Activated CD4-positive, alpha-beta T cell treated with anti-CD3 and anti-CD28 coated beads, Interleukin-2, Interleukin-4, amounts not matched to agents 100 ng/mL and 50 ng/mL, durations not matched to agents 16 hours and 8 hours (primary cell): ENCODE data around the gene C1R.

ENCODE experiments used
- DNase-seq: peaks from one replicate; pipeline ENCODE4 v3.0.0-alpha.2; 2020; ENCODE audit warnings: low spot score

The C1R gene

GRCh38 chr12:7092229-7092985 lies at the start of gene C1R:
C1R (minus strand) TSS chr12:7092445; CDS start chr12:7092388, 57 bp downstream.
- DNase-seq, result peak; percentile 66

- DNase-seq, result no peak
Measured at GRCh38 chr12:7141351-7142005, 49.2 kb upstream of the C1R start.

GRCh38 chr12:7139200-7139599 lies 47.0 kb upstream of the C1R start:
- DNase-seq, result no peak

DNA sequence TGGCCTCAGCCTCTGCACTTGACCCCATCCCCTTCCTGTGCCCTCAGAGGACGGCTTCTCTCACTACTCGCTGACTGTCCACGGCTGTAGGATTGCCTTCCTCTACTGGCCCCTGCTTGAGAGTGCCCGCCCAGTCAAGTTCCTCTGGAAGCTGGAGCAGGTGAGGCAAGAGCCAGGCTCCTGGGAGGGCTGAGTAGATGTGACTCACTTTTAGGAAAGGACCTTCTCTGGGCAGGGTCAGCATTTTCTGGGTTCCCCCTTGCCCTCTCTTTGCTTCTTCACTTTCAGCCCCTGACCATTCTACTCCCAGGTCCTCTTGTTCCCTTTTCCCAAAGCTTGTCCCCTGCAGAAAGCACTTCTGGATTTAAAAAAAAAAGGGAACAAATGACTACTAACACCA lies 45.7 kb upstream of the C1R start:
- no peak for DNase-seq

- no peak for DNase-seq
Measured at GRCh38 chr12:7136676-7137075, 44.4 kb upstream of the C1R start.

GRCh38 chr12:7136071-7136470 lies 43.8 kb upstream of the C1R start:
- no peak for DNase-seq

- no peak for DNase-seq
Measured at GRCh38 chr12:7134396-7135166, 42.3 kb upstream of the C1R start.

GRCh38 chr12:7131502-7131866 lies 39.2 kb upstream of the C1R start:
- DNase-seq, result peak; percentile 55

DNA sequence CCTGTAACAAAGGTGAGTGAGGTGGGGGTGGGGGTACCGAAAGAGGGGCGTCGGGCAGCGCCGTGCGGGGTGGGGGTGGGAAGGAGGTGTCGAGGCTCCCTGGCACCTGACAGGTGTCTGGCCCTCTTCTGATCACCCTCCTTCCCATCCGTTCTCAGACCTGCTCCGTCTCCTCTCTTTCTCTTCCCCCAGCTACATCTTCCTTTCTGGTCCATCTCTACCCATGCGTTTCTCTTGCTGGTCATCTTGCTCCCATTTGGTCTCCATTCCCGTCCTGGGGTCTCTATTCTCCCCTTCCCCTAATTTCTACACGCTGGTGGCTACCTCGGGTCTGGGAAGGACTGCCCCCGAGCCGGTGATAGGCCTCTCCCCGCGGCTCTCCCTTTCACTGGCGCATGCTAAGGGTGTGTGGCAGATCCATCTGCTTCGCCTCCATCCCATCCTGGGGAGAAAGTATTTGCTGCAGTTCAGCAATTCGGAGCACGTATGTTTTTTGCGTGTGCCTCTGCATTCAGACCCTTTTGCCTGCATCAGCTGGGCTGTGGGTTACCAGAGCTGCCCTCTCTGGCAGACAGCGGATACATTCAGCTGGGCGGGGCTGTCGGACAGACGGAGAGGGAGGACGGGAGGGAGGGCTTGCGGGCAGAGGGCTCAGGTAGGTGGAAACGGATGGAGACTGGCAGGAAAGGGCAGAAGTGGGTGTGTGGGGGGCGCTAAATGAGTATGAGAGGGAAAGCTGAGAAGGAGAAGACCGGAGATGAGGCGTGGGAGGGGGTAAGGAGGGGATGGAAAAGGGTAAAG lies 38.7 kb upstream of the C1R start:
- peak; percentile 64 for DNase-seq

- peak; percentile 71 for DNase-seq
Measured at GRCh38 chr12:7129872-7130691, 37.8 kb upstream of the C1R start, which contains the start of gene CLSTN3. CLSTN3 (plus strand) TSS chr12:7130371; CDS start chr12:7130649, 278 bp downstream.

DNA sequence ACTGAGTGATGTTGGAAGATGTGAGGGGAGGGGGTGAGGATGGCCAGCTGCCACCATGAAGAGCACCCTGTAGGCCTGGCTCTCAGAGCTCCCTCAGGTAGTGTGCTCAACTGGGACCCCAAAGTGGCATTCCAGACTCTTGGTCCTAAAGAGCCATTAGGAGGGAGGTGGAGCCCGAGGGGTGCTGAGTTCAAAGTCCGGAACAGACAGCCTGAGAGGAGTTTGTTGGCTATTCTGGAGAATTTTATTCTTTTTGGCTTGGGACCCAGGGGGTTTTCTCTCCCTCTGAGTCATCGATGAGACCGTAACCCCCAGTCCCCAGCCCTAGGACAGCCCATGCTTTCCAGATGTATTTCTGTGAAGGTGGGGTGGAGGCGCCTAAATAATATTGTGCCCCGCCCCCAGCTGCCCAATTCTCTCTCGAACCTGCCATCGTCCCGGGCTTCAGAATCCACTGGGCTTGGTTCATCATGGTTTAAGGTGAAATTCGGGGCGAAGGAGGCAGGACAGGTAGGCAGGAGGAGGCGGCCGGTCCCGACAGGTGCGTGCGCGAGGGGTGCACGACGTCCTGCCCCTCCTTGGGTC lies 37.1 kb upstream of the C1R start:
- DNase-seq, result no peak

DNA sequence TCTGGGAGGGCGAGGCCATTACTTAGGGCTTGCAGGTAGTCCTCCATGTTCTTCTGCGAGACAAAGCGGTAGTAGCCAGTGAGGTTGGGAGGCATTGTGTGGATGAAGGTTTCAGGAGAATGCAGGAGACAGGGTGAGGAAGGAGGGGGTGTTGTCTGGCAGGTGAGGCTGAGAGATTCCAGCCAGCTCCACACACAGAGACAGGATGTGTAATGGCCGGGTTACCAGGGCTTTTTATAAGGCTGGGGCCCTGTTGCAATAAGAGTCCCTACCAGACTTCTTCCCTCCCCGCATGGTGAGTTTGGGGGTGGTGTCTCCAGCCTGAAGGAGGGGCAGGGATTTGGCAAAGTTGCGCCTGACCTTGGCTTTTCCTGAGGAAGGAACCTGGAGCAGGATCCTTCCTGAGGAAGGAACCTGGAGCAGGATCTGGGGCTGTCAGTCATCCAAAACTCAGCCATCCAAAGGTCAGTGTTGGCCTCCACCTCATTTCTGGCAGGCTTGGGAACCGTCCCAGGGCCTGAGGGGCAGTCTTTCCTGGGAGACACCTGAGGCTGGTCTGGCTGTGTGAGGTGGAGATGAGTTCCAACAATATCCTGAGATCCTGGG lies 36.5 kb upstream of the C1R start, which contains the start of gene RBP5:
Gene RBP5 (minus strand): TSS at position 209 of the 606 bp plus-strand sequence. CDS start 114 bp downstream, at position 95.
- DNase-seq, result no peak

GRCh38 chr12:7127916-7128626 lies 35.8 kb upstream of the C1R start:
- DNase-seq, result no peak

DNA sequence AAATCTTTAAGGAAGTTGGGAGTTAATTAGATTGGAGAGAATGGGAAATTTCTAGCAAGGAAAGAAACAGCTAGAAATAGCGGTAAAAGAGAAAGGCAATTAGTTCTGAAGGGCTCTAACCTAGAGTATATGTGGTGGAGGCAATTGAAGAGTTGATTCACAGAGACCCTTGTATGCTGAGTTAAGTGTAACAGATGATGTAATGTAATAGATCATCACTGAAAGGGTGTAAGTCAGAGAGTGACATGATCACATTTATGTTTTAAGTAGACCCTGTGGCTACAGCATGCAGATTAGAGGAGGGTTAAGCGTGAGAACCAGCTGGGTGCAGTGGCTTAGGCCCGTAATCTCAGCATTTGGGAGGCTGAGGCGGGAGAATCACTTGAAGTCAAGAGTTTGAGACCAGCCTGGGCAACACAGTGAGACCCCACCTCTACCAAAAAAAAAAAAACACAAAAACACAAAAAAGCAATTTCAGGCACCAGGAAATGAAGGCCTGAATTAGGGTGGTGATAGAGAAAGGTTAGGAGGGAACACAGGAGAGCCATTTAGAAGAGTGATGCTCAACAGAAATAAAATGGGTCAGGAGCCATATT lies 33.5 kb upstream of the C1R start:
- DNase-seq, result no peak

DNA sequence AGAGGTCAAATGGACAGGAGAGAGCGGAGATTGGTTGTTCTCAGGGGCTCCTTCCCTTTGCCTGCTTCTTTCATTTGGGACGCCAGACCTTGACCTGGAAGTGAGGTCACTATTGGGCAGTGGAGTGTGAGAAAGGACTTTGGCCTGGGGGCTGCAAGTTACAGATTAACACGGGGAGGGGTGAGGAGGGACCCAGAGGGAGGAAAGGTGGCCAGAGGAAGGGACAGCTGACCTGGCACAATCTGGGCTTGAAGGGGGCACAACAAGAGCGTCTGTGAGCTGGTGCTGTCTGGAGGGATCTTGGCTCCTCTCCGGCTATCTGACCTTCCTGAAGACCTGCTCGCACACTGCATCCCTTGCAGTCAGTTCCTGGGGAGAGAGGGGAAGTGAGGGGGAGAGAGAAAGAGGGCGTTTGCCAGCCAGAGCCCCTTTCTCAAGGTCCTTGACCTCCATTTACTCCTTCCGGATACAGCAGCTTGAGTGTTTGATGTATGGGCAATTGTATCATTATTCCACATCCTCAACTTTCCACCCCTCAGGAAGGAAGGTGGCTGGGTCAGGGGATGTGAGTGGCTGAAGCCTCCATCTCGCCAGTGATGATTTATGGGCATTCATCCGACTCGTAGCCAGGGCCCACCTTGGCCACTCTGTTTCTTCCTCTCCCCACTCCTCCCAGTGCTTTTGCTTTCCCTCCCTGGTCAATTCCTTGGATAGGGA lies 31.7 kb upstream of the C1R start:
- no peak for DNase-seq

GRCh38 chr12:7122811-7123769 lies 30.8 kb upstream of the C1R start:
- DNase-seq, result no peak

DNA sequence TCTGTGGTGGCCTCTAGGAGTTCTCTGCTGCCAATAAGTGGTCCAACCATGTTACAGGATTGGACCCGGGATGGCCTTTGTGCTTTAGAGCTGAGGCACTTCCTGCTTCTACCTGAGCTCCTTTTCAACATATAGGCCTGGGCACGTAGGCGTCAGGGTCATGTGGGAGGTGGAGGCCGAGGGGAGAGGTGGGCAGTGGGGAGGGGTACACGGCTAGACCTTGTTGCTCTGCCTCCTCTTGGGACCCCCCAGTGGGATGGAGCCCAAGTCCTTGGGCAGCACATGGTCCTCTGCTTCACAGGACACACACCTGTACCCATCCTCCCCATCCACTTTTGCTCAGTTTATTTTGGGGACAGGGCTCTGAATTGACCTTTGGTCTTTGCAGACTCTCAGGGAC lies 29.1 kb upstream of the C1R start:
- no peak for DNase-seq
